Neural cell (in vitro differentiated cells): ENCODE data around the gene SLAMF7. TPM values are rescaled to one million over a fixed set of nuclear protein-coding genes. Genes with fewer than 3 reads are reported as not detected.

Experiments
- H2AFZ ChIP-seq: fragments of 200-600, 300-800 bp; sonication (generic), shearing (Covaris generic); 2 replicates; pipeline ENCODE4 v1.6.0; 2014; ENCODE audit warnings: low read depth, mild to moderate bottlenecking, antibody characterized with exemption, low read length, moderate library complexity
- H3F3A ChIP-seq: fragments of 200-600 bp; shearing (Covaris generic); 2 replicates; pipeline ENCODE4 v1.6.1; 2016; ENCODE audit warnings: mild to moderate bottlenecking, moderate library complexity, mixed read lengths, antibody characterized with exemption, low read length; ENCODE audit not compliant: insufficient read depth, poor library complexity, severe bottlenecking
- H3K27ac ChIP-seq: fragments of 200-600, 300-800 bp; sonication (generic), shearing (Covaris generic); 2 replicates; pipeline ENCODE4 v1.5.1; 2014; ENCODE audit warnings: mild to moderate bottlenecking, low read length, moderate library complexity
- H3K27me3 ChIP-seq: fragments of 300-800, 200-600 bp; sonication (generic), shearing (Covaris generic); 2 replicates; pipeline ENCODE4 v1.6.0; 2014; ENCODE audit warnings: mild to moderate bottlenecking, low read depth, low read length, moderate library complexity; ENCODE audit not compliant: insufficient read depth
- H3K36me3 ChIP-seq: fragments of 300-800, 200-600 bp; sonication (generic), shearing (Covaris generic); 2 replicates; pipeline ENCODE4 v1.5.1; 2014; ENCODE audit warnings: mild to moderate bottlenecking, antibody characterized with exemption, low read length, moderate library complexity; ENCODE audit not compliant: insufficient read depth
- H3K4me2 ChIP-seq: fragments of 300-800, 200-600 bp; sonication (generic), shearing (Covaris generic); 2 replicates; pipeline ENCODE4 v1.6.0; 2014; ENCODE audit warnings: mild to moderate bottlenecking, low read length
- H3K4me3 ChIP-seq: fragments of 300-800, 200-600 bp; sonication (generic), shearing (Covaris generic); 2 replicates; pipeline ENCODE4 v1.5.1; 2014; ENCODE audit warnings: mild to moderate bottlenecking, low read length, moderate library complexity
- H3K79me2 ChIP-seq: fragments of 200-600 bp; shearing (Covaris generic); replicated peaks from 2 replicates; pipeline ENCODE4 v1.6.0; 2014; ENCODE audit warnings: mild to moderate bottlenecking, low read length, moderate library complexity; ENCODE audit not compliant: insufficient read depth
- H3K9ac ChIP-seq: fragments of 300-800, 200-600 bp; sonication (generic), shearing (Covaris generic); 2 replicates; pipeline ENCODE4 v1.6.1; 2016; ENCODE audit warnings: mild to moderate bottlenecking, low read length, mixed read lengths
- H3K9me2 ChIP-seq: fragments of 200-600 bp; shearing (Covaris generic); 2 replicates; pipeline ENCODE4 v1.6.1; 2016; ENCODE audit warnings: mild to moderate bottlenecking, low read length, mixed read lengths; ENCODE audit not compliant: insufficient read depth
- H3K9me3 ChIP-seq: fragments of 200-600, 300-800 bp; sonication (generic), shearing (Covaris generic); 2 replicates; pipeline ENCODE4 v1.6.1; 2016; ENCODE audit warnings: mild to moderate bottlenecking, mixed run types, low read length, moderate library complexity, mixed read lengths
- H4K20me1 ChIP-seq: fragments of 200-600 bp; shearing (Covaris generic); 2 replicates; pipeline ENCODE4 v1.6.1; 2016; ENCODE audit warnings: mild to moderate bottlenecking, mixed run types; ENCODE audit not compliant: insufficient read depth
- CTCF ChIP-seq: fragments of 450-650 bp; IDR thresholded peaks from 2 replicates; pipeline ENCODE4 v1.5.1; 2014; ENCODE audit warnings: antibody characterized with exemption, mild to moderate bottlenecking, moderate library complexity; ENCODE audit not compliant: poor library complexity, severe bottlenecking
- EP300 ChIP-seq: fragments of 450-650 bp; conservative IDR thresholded peaks from 2 replicates; pipeline ENCODE4 v1.6.1; 2014; ENCODE audit warnings: antibody characterized with exemption, mild to moderate bottlenecking, moderate library complexity; ENCODE audit not compliant: poor library complexity, severe bottlenecking
- EZH2 ChIP-seq: fragments of 200-600, 300-800 bp; shearing (Covaris generic), sonication (generic); IDR thresholded peaks from 2 replicates; pipeline ENCODE4 v1.6.1; 2014; ENCODE audit warnings: antibody characterized with exemption, low read length, borderline replicate concordance, mild to moderate bottlenecking; ENCODE audit not compliant: insufficient read depth, poor library complexity, severe bottlenecking
- MXI1 ChIP-seq: fragments of 450-650 bp; conservative IDR thresholded peaks from 2 replicates; pipeline ENCODE4 v1.6.1; 2014; ENCODE audit warnings: antibody characterized with exemption, mild to moderate bottlenecking; ENCODE audit not compliant: poor library complexity, severe bottlenecking
- POLR2AphosphoS5 ChIP-seq: IDR thresholded peaks from 2 replicates; pipeline ENCODE4 v1.6.1; 2012
- RAD21 ChIP-seq: fragments of 450-650 bp; conservative IDR thresholded peaks from 2 replicates; pipeline ENCODE4 v1.6.1; 2014; ENCODE audit warnings: antibody characterized with exemption, mild to moderate bottlenecking, moderate library complexity
- REST ChIP-seq: IDR thresholded peaks from 2 replicates; pipeline ENCODE4 v1.6.1; 2012; ENCODE audit warnings: borderline replicate concordance
- SMC3 ChIP-seq: fragments of 450-650 bp; conservative IDR thresholded peaks from 2 replicates; pipeline ENCODE4 v1.6.1; 2014; ENCODE audit warnings: antibody characterized with exemption, mild to moderate bottlenecking, moderate library complexity; ENCODE audit not compliant: poor library complexity
- TAF1 ChIP-seq: IDR thresholded peaks from 2 replicates; pipeline ENCODE4 v1.6.1; 2012; ENCODE audit warnings: low read depth
- polyA plus RNA-seq: library from polyadenylated mRNA; depleted of rRNA; stranded (reverse); fragments of >200 nt; gene quantifications from 2 replicates; pipeline ENCODE4 v1.2.3, GENCODE V29; 2014

SLAMF7 gene
- polyA plus RNA-seq, 1 donor from 2014 or later, result not detected

- Histone ChIP-seq H3K27me3 (no peaks in the 10 kb centered on the region), H2AFZ (no peak overlapping the region), H3K4me2 (no peak overlapping the region), H4K20me1 (no peaks in the 10 kb centered on the region), H3F3A (no peaks in the 10 kb centered on the region), H3K9me2 (no peaks in the 10 kb centered on the region), H3K27ac (no peak overlapping the region), H3K4me3 (no peak overlapping the region), H3K79me2 (no peaks in the 10 kb centered on the region), H3K36me3 (no peaks in the 10 kb centered on the region), H3K9me3 (no peaks in the 10 kb centered on the region), H3K9ac (no peak overlapping the region)
- TF ChIP-seq RAD21 (no peak), CTCF (no peak), MXI1 (no peak), EZH2 (no peak), TAF1 (no peak), SMC3 (no peak), EP300 (no peak), REST (no peak), POLR2AphosphoS5 (no peak)
Observed at GRCh38 chr1:160799641-160800040, 60.6 kb downstream of the SLAMF7 start.

- Histone ChIP-seq H3K36me3 (no peaks in the 10 kb centered on the region), H3K9me2 (no peaks in the 10 kb centered on the region), H3K79me2 (no peaks in the 10 kb centered on the region), H2AFZ (no peak overlapping the region), H3K4me2 (no peak overlapping the region), H3K9me3 (no peaks in the 10 kb centered on the region), H3K27ac (no peak overlapping the region), H3K4me3 (no peak overlapping the region), H3K9ac (no peak overlapping the region), H3K27me3 (no peaks in the 10 kb centered on the region), H4K20me1 (no peaks in the 10 kb centered on the region), H3F3A (no peaks in the 10 kb centered on the region)
- TF ChIP-seq MXI1, result no peak
Observed at GRCh38 chr1:160800142-160800541, 61.1 kb downstream of the SLAMF7 start.
